MM.1S (cell line): ENCODE results near the gene ZNF132.

ENCODE experiments used
- DNase-seq: peaks from one replicate; pipeline ENCODE4 v3.0.0-alpha.2; 2015
- H2AFZ ChIP-seq: fragments of 300-600 bp; sonication (generic); 2 replicates; pipeline ENCODE4 v1.6.0; 2016; ENCODE audit warnings: antibody characterized with exemption, low read length
- H3F3A ChIP-seq: fragments of 300-600 bp; sonication (generic); 2 replicates; pipeline ENCODE4 v1.6.1; 2016; ENCODE audit warnings: mild to moderate bottlenecking, antibody characterized with exemption, low read length, moderate library complexity, mixed read lengths; ENCODE audit not compliant: insufficient read depth
- H3K27ac ChIP-seq: fragments of 300-600 bp; sonication (generic); 2 replicates; pipeline ENCODE4 v1.5.1; 2016; ENCODE audit warnings: mild to moderate bottlenecking, low read length
- H3K27me3 ChIP-seq: fragments of 300-600 bp; sonication (generic); replicated peaks from 2 replicates; pipeline ENCODE4 v1.6.0; 2016; ENCODE audit warnings: low read length; ENCODE audit not compliant: insufficient read depth
- H3K36me3 ChIP-seq: fragments of 300-600 bp; sonication (generic); replicated peaks from 2 replicates; pipeline ENCODE4 v1.6.1; 2016; ENCODE audit warnings: mild to moderate bottlenecking, low read length, mixed read lengths; ENCODE audit not compliant: insufficient read depth
- H3K4me1 ChIP-seq: fragments of 300-600 bp; sonication (generic); 2 replicates; pipeline ENCODE4 v1.6.1; 2016; ENCODE audit warnings: low read length, mixed read lengths
- H3K4me2 ChIP-seq: fragments of 300-600 bp; sonication (generic); 2 replicates; pipeline ENCODE4 v1.6.0; 2016; ENCODE audit warnings: low read depth, low read length
- H3K4me3 ChIP-seq: fragments of 300-600 bp; sonication (generic); 2 replicates; pipeline ENCODE4 v1.5.1; 2016; ENCODE audit warnings: low read length, mixed read lengths
- H3K79me2 ChIP-seq: fragments of 300-600 bp; sonication (generic); 2 replicates; pipeline ENCODE4 v1.6.1; 2016; ENCODE audit warnings: mixed run types, low read length, mixed read lengths
- H3K9ac ChIP-seq: fragments of 300-600 bp; sonication (generic); 2 replicates; pipeline ENCODE4 v1.6.1; 2016; ENCODE audit warnings: low read length, mixed read lengths
- H3K9me2 ChIP-seq: fragments of 300-600 bp; sonication (generic); replicated peaks from 2 replicates; pipeline ENCODE4 v1.6.1; 2016; ENCODE audit warnings: mild to moderate bottlenecking, low read length, mixed read lengths; ENCODE audit not compliant: insufficient read depth
- H3K9me3 ChIP-seq: fragments of 300-600 bp; sonication (generic); replicated peaks from 2 replicates; pipeline ENCODE4 v1.6.1; 2016; ENCODE audit warnings: mild to moderate bottlenecking, low read length, mixed read lengths; ENCODE audit not compliant: insufficient read depth
- H4K20me1 ChIP-seq: fragments of 300-600 bp; sonication (generic); 2 replicates; pipeline ENCODE4 v1.6.1; 2016; ENCODE audit warnings: mild to moderate bottlenecking, low read length, moderate library complexity, mixed read lengths; ENCODE audit not compliant: insufficient read depth
- EZH2 ChIP-seq: fragments of 300-600 bp; sonication (generic); optimal IDR thresholded peaks from 2 replicates; pipeline ENCODE3; 2017; ENCODE audit warnings: low read depth, mild to moderate bottlenecking, antibody characterized with exemption, low read length, mixed read lengths
- EZH2phosphoT487 ChIP-seq: fragments of 300-600 bp; sonication (generic); IDR thresholded peaks from 2 replicates; pipeline ENCODE4 v1.6.1; 2018; ENCODE audit warnings: antibody characterized with exemption, low read length
- TF ChIP-seq, protein P1 (sequence below): fragments of 300-600 bp; sonication (generic); IDR thresholded peaks from 2 replicates; pipeline ENCODE4 v1.5.1; 2016; ENCODE audit warnings: antibody characterized with exemption, low read length, mixed read lengths

ZNF132 gene

DNA sequence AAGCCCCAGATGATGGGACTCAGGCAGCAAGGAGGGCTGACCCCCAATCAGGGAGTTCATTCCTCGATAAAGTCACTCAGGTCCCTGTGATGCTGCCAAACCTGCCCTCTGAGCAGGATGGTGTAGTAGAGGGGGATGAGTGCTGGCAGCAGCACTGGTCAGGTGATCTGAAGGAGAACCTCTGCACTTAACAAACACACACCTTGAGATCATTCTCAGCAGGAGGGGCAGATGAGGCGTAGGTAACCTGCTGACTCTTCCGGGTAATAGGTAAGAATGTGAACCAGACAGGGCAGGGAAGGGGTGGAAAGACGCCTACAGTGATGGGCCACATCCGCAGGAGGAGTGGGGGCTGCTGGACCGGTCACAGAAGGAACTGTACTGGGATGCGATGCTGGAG lies 39.4 kb upstream of the ZNF132 start:
- no peak for TF ChIP-seq EZH2
- TF ChIP-seq EZH2phosphoT487, result no peak
- TF ChIP-seq, protein P1, sequence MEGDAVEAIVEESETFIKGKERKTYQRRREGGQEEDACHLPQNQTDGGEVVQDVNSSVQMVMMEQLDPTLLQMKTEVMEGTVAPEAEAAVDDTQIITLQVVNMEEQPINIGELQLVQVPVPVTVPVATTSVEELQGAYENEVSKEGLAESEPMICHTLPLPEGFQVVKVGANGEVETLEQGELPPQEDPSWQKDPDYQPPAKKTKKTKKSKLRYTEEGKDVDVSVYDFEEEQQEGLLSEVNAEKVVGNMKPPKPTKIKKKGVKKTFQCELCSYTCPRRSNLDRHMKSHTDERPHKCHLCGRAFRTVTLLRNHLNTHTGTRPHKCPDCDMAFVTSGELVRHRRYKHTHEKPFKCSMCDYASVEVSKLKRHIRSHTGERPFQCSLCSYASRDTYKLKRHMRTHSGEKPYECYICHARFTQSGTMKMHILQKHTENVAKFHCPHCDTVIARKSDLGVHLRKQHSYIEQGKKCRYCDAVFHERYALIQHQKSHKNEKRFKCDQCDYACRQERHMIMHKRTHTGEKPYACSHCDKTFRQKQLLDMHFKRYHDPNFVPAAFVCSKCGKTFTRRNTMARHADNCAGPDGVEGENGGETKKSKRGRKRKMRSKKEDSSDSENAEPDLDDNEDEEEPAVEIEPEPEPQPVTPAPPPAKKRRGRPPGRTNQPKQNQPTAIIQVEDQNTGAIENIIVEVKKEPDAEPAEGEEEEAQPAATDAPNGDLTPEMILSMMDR, result no peak
- H3K27ac ChIP-seq, result no peak overlapping the region
- no peak for DNase-seq
- H3K4me3 ChIP-seq, result no peak overlapping the region
- no peaks in the 10 kb centered on the region for H3K27me3 ChIP-seq
- H3K79me2 ChIP-seq, result no peaks in the 10 kb centered on the region
- H3K9me2 ChIP-seq, result no peaks in the 10 kb centered on the region
- H3K9me3 ChIP-seq, result no peaks in the 10 kb centered on the region
- H3K9ac ChIP-seq, result no peak overlapping the region
- no peaks in the 10 kb centered on the region for H3K4me1 ChIP-seq
- no peak overlapping the region for H2AFZ ChIP-seq
- H4K20me1 ChIP-seq, result no peaks in the 10 kb centered on the region
- H3K4me2 ChIP-seq, result no peak overlapping the region
- H3F3A ChIP-seq, result peaks cover 8% of the 10 kb centered on the region
- no peaks in the 10 kb centered on the region for H3K36me3 ChIP-seq

DNA sequence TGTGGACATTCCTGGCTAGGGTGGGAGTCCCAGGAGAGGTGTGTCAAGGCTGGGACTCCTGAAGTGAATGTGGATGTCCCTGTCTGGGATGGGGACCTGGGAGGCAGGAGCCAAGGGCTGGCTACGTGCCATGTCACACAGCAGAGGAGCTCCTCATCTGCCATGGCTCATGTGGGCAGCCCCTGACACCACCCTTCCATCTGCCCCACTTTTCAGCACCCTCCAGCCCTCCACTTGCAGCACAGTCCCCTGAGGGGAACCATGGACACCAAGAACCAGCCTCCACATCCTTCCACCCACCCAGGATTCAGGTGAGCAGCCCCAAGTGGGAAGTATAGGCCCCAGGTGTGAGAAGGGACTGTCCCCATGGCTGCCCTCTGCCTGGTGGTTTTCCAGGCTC lies 37.9 kb upstream of the ZNF132 start:
- H3K27ac ChIP-seq, result no peak overlapping the region
- peaks cover 8% of the 10 kb centered on the region for H3F3A ChIP-seq
- H3K36me3 ChIP-seq, result no peaks in the 10 kb centered on the region
- no peak overlapping the region for H3K4me2 ChIP-seq
- no peaks in the 10 kb centered on the region for H3K4me1 ChIP-seq
- H3K27me3 ChIP-seq, result no peaks in the 10 kb centered on the region
- no peaks in the 10 kb centered on the region for H3K79me2 ChIP-seq
- no peak for TF ChIP-seq EZH2phosphoT487
- TF ChIP-seq, protein P1, result no peak
- TF ChIP-seq EZH2, result no peak
- H2AFZ ChIP-seq, result no peak overlapping the region
- no peaks in the 10 kb centered on the region for H3K9me3 ChIP-seq
- no peak for DNase-seq
- no peak overlapping the region for H3K9ac ChIP-seq
- H3K4me3 ChIP-seq, result no peak overlapping the region
- no peaks in the 10 kb centered on the region for H4K20me1 ChIP-seq
- no peaks in the 10 kb centered on the region for H3K9me2 ChIP-seq

DNA sequence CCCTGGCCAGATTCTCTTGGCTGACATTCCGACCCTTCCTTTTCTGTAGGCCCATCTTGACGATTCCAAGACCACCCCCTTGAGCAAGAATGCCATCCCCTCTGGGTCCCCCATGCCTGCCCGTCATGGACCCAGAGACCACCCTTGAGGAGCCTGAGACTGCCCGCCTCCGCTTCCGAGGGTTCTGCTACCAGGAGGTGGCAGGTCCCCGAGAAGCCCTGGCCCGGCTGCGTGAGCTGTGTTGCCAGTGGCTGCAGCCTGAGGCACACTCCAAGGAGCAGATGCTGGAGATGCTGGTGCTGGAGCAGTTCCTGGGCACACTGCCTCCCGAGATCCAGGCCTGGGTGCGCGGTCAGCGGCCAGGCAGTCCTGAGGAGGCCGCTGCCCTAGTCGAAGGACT lies 37.2 kb upstream of the ZNF132 start:
- TF ChIP-seq EZH2phosphoT487 (no peak), EZH2 (no peak)
- TF ChIP-seq, protein P1, result no peak
- Histone ChIP-seq H3K27ac (no peak overlapping the region), H3K4me2 (peak overlapping the region; percentile 88; the same call in 1 of the 2 replicates), H3F3A (peaks cover 8% of the 10 kb centered on the region), H3K36me3 (no peaks in the 10 kb centered on the region), H3K4me3 (no peak overlapping the region), H3K9ac (no peak overlapping the region), H3K4me1 (no peaks in the 10 kb centered on the region), H2AFZ (no peak overlapping the region), H4K20me1 (no peaks in the 10 kb centered on the region), H3K9me3 (no peaks in the 10 kb centered on the region), H3K9me2 (no peaks in the 10 kb centered on the region), H3K79me2 (no peaks in the 10 kb centered on the region), H3K27me3 (no peaks in the 10 kb centered on the region)
- no peak for DNase-seq
